ENCODE measurements around the gene ATP1A4. TPM values are rescaled to one million over a fixed set of nuclear protein-coding genes. Genes with fewer than 3 reads are reported as not detected.
A peak's percentile ranks its signal among the peaks of the same experiment; 100 is the strongest.

Gene ATP1A4
- total and polyA plus RNA-seq, 4 donors: 0.06 to 0.09 (median 0.08) TPM; not detected in 1

DNA sequence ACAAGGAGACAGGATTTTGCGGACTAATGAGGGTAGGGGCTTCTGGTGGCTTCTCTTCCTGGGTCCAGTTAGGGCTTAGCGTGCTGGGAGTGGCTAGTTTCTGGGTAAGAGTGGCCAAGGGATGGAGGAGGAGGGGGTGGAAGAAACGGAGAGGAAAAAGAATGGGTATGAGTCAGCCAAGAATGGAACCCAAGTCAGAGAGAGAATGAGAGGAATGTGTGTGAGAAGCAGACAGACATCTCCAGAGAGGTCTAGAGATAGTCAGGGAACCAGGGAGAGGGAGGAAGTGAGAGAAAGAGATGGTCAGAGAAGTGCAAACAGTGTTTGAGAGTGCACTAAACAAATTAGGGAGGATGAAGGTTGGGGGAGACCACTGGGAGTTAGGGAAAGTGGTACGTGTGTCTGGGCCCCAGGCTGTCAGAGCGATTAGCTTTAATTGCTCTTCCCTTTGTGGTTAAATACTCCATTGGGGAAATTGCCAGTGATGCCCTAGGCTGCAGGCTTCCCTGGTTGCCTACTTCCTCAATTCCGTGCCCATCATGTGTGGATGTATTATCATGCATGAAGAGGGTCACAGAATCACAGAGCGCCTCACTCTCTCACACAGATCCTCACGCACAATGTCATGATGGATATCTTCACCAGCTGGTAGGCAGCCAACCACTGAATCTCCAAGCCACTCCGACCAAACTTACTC is 55.2 kb downstream of the ATP1A4 start:
- no peaks in the 10 kb centered on the region for H3K27me3 ChIP-seq (ENCODE audit: control insufficient read depth in 3 of 3, insufficient read depth in 3 of 3, low read length in 2 of 3)
- peak overlapping the region; percentile 91 for H3K4me3 ChIP-seq
- DNase-seq (no peak), ATAC-seq (ENCODE audit: insufficient read depth, low FRiP score) (no peak)
- H3K9ac ChIP-seq (ENCODE audit: insufficient read depth in 1 of 2, low read length in 2 of 2): peak overlapping the region in 1 of 2 donors; percentile 90
- peaks cover 13 to 52% (median 35%) of the 10 kb centered on the region in 5 donors for H3K4me1 ChIP-seq (ENCODE audit: control insufficient read depth in 5 of 5, insufficient read depth in 5 of 5, low read length in 5 of 5)
- WGBS, 2 donors: 57 to 60% methylated on average over 9 of the region's 9 CpGs
- H3K36me3 ChIP-seq (ENCODE audit: control insufficient read depth in 4 of 4, insufficient read depth in 4 of 4, low read length in 4 of 4): peaks cover 7 to 19% (median 10%) of the 10 kb centered on the region in 4 donors
- H3K9me3 ChIP-seq (ENCODE audit: control insufficient read depth in 4 of 4, insufficient read depth in 3 of 4, low read length in 3 of 4): no peaks in the 10 kb centered on the region
- peak overlapping the region; percentile 96 to 99 for H3K27ac ChIP-seq (ENCODE audit: low read depth in 1 of 2, low read length in 1 of 2)
- TF ChIP-seq, protein P1, sequence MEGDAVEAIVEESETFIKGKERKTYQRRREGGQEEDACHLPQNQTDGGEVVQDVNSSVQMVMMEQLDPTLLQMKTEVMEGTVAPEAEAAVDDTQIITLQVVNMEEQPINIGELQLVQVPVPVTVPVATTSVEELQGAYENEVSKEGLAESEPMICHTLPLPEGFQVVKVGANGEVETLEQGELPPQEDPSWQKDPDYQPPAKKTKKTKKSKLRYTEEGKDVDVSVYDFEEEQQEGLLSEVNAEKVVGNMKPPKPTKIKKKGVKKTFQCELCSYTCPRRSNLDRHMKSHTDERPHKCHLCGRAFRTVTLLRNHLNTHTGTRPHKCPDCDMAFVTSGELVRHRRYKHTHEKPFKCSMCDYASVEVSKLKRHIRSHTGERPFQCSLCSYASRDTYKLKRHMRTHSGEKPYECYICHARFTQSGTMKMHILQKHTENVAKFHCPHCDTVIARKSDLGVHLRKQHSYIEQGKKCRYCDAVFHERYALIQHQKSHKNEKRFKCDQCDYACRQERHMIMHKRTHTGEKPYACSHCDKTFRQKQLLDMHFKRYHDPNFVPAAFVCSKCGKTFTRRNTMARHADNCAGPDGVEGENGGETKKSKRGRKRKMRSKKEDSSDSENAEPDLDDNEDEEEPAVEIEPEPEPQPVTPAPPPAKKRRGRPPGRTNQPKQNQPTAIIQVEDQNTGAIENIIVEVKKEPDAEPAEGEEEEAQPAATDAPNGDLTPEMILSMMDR (IDR thresholded peaks at IDR 0.05; ENCODE audit: control extremely low read depth, extremely low read depth): no peak

DNA sequence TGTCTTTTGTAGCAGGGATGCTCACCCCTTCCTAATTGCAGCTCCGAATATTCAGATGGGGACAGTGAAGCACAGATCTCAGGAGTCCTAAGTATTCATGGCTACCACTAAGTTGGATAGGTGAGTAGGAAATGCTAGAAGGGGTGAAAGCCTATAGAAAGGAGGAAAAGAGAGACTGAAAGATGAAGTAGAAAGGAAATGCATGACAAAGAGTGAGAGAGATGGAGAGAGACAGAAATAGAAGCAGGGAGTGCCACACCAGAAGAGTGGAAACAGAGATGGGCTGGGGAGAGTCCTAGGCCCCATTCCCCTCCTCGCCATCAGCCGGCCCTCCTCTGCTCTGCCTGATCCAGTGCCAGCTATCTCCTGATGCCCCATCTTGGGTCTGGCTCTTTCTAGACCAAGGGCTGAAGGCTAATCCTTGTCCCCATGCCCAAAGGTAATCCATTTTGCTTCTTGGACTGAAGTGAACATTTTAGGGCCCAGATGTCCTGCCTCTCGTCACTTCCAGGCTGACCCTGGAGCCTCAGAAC is 55.8 kb downstream of the ATP1A4 start:
- ATAC-seq (ENCODE audit: insufficient read depth, low FRiP score): no peak
- DNase-seq: no peak
- no peaks in the 10 kb centered on the region for H3K27me3 ChIP-seq (ENCODE audit: control insufficient read depth in 3 of 3, insufficient read depth in 3 of 3, low read length in 2 of 3)
- no peak overlapping the region for H3K4me3 ChIP-seq
- peak overlapping the region; percentile 96 to 99 for H3K27ac ChIP-seq (ENCODE audit: low read depth in 1 of 2, low read length in 1 of 2)
- TF ChIP-seq, protein P1 (IDR thresholded peaks at IDR 0.05; ENCODE audit: control extremely low read depth, extremely low read depth): no peak
- no peaks in the 10 kb centered on the region for H3K9me3 ChIP-seq (ENCODE audit: control insufficient read depth in 4 of 4, insufficient read depth in 3 of 4, low read length in 3 of 4)
- H3K36me3 ChIP-seq (ENCODE audit: control insufficient read depth in 4 of 4, insufficient read depth in 4 of 4, low read length in 4 of 4): peaks cover 12 to 22% (median 15%) of the 10 kb centered on the region in 4 donors
- 88 to 91% methylated on average over 4 of the region's 4 CpGs for WGBS, 2 donors
- peaks cover 13 to 52% (median 35%) of the 10 kb centered on the region in 5 donors for H3K4me1 ChIP-seq (ENCODE audit: control insufficient read depth in 5 of 5, insufficient read depth in 5 of 5, low read length in 5 of 5)
- no peak overlapping the region for H3K9ac ChIP-seq (ENCODE audit: insufficient read depth in 1 of 2, low read length in 2 of 2)

DNA sequence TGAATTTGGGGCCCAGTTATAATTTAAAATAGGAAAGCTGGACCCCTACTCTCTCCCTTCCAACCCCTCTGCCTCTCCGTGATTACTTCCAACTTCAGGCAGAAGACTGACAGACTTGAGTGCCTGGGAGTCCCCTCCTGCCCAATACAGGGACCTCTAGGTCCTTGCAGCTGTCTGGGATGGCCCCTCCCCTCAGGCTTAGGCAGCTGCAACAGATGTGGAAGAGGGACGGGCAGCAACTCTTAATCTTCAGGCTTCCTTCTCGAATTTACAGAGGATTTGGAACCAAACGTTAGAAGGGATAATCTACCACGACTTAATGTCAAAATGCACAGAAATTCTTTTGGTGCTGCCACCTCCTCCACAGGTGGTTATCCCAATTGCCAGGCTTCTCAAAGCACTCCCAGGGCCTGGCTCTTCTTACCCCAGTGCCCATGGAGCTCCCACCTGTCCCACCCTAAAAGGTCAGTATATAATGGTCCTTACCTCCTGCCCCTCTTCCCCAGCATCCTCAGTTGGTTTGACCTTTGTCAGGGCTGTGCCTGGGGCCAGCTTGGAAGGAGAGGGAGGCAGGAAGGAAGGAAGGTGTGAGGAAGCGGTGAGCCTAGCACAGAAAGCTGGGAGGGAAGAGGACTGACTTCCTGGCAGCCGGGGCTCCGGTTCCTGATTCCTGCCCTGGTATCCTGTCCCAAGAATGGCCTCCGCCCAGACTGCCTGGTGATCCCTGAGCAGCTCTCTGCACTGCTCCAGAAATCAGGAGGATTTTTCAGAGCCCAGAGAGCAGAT is 56.6 kb downstream of the ATP1A4 start:
- peaks cover 17 to 30% (median 21%) of the 10 kb centered on the region in 4 donors for H3K36me3 ChIP-seq (ENCODE audit: control insufficient read depth in 4 of 4, insufficient read depth in 4 of 4, low read length in 4 of 4)

More for the DNA sequence above, 56.6 kb downstream of the ATP1A4 start:
- Histone ChIP-seq H3K4me3 (no peak overlapping the region), H3K4me1 (ENCODE audit: control insufficient read depth in 5 of 5, insufficient read depth in 5 of 5, low read length in 5 of 5) (peaks cover 13 to 52% (median 35%) of the 10 kb centered on the region in 5 donors), H3K27ac (ENCODE audit: low read depth in 1 of 2, low read length in 1 of 2) (peak overlapping the region; percentile 11 to 27), H3K9me3 (ENCODE audit: control insufficient read depth in 4 of 4, insufficient read depth in 3 of 4, low read length in 3 of 4) (peaks cover 0 to under 1% (median 0%) of the 10 kb centered on the region in 4 donors), H3K27me3 (ENCODE audit: control insufficient read depth in 3 of 3, insufficient read depth in 3 of 3, low read length in 2 of 3) (no peaks in the 10 kb centered on the region), H3K9ac (ENCODE audit: insufficient read depth in 1 of 2, low read length in 2 of 2) (no peak overlapping the region)
- ATAC-seq (ENCODE audit: insufficient read depth, low FRiP score) (no peak), DNase-seq (no peak)
- 61 to 75% methylated on average over 9 of the region's 9 CpGs for WGBS, 2 donors
- TF ChIP-seq, protein P1 (IDR thresholded peaks at IDR 0.05; ENCODE audit: control extremely low read depth, extremely low read depth): no peak

Data from lung (tissue), 12 donors.